Measurements from ENCODE around the gene WDR1.

WDR1 gene

GRCh38 chr4:10045481-10045880 is 71.1 kb downstream of the WDR1 start:
- no peak for DNase-seq (ENCODE audit: low read depth, low spot score)

GRCh38 chr4:10041036-10041435 is 75.6 kb downstream of the WDR1 start:
- no peak for DNase-seq (ENCODE audit: low read depth, low spot score)

- DNase-seq (ENCODE audit: low read depth, low spot score), result no peak
Measured at GRCh38 chr4:10040049-10040892, 76.3 kb downstream of the WDR1 start.

GRCh38 chr4:10036807-10037342 is 79.7 kb downstream of the WDR1 start:
- DNase-seq (ENCODE audit: low read depth, low spot score), result no peak

GRCh38 chr4:10035130-10035529 is 81.5 kb downstream of the WDR1 start:
- no peak for DNase-seq (ENCODE audit: low read depth, low spot score)

GRCh38 chr4:10034612-10035104 is 81.9 kb downstream of the WDR1 start:
- no peak for DNase-seq (ENCODE audit: low read depth, low spot score)

GRCh38 chr4:10034136-10034535 is 82.5 kb downstream of the WDR1 start:
- no peak for DNase-seq (ENCODE audit: low read depth, low spot score)

- DNase-seq (ENCODE audit: low read depth, low spot score), result no peak
Measured at GRCh38 chr4:10033191-10033881, 83.3 kb downstream of the WDR1 start.

GRCh38 chr4:10032625-10033024 is 84.0 kb downstream of the WDR1 start:
- DNase-seq (ENCODE audit: low read depth, low spot score), result no peak

- DNase-seq (ENCODE audit: low read depth, low spot score), result no peak
Measured at GRCh38 chr4:10031668-10032590, 84.7 kb downstream of the WDR1 start.

- DNase-seq (ENCODE audit: low read depth, low spot score), result no peak
Measured at GRCh38 chr4:10030972-10031667, 85.5 kb downstream of the WDR1 start.

GRCh38 chr4:10029403-10029802 is 87.2 kb downstream of the WDR1 start:
- no peak for DNase-seq (ENCODE audit: low read depth, low spot score)

- DNase-seq (ENCODE audit: low read depth, low spot score), result no peak
Measured at GRCh38 chr4:10028910-10029309, 87.7 kb downstream of the WDR1 start.

GRCh38 chr4:10026485-10026884 is 90.1 kb downstream of the WDR1 start:
- no peak for DNase-seq (ENCODE audit: low read depth, low spot score)

- DNase-seq (ENCODE audit: low read depth, low spot score), result no peak
Measured at GRCh38 chr4:10025230-10025806, 91.3 kb downstream of the WDR1 start.

All from activated naive CD8-positive, alpha-beta T cell treated with anti-CD3 and anti-CD28 coated beads, Interleukin-2, amount 50 U/mL, for 16 hours (primary cell).